Ovary (tissue), 3 donors: ENCODE data around the gene BUB1B.
"Not testable (repeated sequence)": the region's sequence is repeated elsewhere in the genome, so short reads cannot be mapped to it uniquely, and the experiment has no call there.

Experiments
- CTCF ChIP-seq, 3 donors: fragments of 450-650 bp in 2 of 3; fragments of 200-600 bp in 1 of 3; IDR thresholded peaks; one replicate each; pipeline versions ENCODE4 v1.5.1 to v1.8.0; 2016 to 2022; ENCODE audit warnings: antibody characterized with exemption in 3 of 3, mild to moderate bottlenecking in 1 of 3
- EP300 ChIP-seq: sonication (generic); formaldehyde crosslinking; IDR thresholded peaks from one replicate; pipeline ENCODE4 v1.6.1; 2017; ENCODE audit warnings: antibody characterized with exemption
- POLR2A ChIP-seq: fragments of 450-650 bp; IDR thresholded peaks from one replicate; pipeline ENCODE4 v1.6.1; 2017; ENCODE audit warnings: antibody characterized with exemption, mild to moderate bottlenecking, moderate library complexity
- donor health status: DM: no; HTN: no; CAD: no.

DNA sequence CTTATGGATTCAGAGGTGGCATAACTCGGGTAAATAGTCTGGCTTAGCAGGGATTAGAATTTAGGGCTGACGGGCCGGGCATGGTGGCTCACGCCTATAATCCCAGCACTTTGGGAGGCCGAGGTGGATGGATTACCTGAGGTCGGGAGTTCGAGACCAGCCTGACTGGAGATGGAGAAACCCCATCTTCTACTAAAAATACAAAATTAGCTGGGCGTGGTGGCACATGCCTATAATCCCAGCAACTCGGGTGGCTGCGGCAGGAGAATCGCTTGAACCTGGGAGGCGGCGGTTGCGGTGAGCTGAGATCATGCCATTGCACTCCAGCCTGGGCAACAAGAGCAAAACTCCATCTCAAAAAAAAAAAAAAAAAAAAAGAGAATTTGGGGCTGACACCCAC lies 45.8 kb upstream of the BUB1B start:
- not testable (repeated sequence) for TF ChIP-seq EP300; CTCF (IDR thresholded peaks at IDR 0.05); POLR2A
